NCI-H2107 treated with DMSO at 0.1 percent for 48 hours (cell line): ENCODE measurements around the gene TMOD2.
A peak's percentile ranks its signal among the peaks of the same experiment; 100 is the strongest.

Experiments used
- DNase-seq: peaks from one replicate; lab custom pipeline; 2025; ENCODE audit not compliant: unreplicated experiment; lab: John Stamatoyannopoulos, UW

Gene TMOD2

GRCh38 chr15:51812598-51812997, 61.2 kb downstream of the TMOD2 start:
- peak; percentile 24 for DNase-seq

- DNase-seq, result no peak
These were observed 63.2 kb downstream of the TMOD2 start for GRCh38 chr15:51814606-51815005.

- DNase-seq, result peak; percentile 31
These were observed 65.2 kb downstream of the TMOD2 start for GRCh38 chr15:51816611-51817010.

GRCh38 chr15:51818150-51818549, 66.8 kb downstream of the TMOD2 start:
- no peak for DNase-seq

GRCh38 chr15:51825698-51826097, 74.3 kb downstream of the TMOD2 start:
- no peak for DNase-seq

GRCh38 chr15:51828621-51829375, 77.4 kb downstream of the TMOD2 start:
- DNase-seq, result no peak

GRCh38 chr15:51829376-51830275, 78.2 kb downstream of the TMOD2 start, which contains the start of gene TMOD3:
Gene TMOD3, plus strand, starts transcription at chr15:51829653. Its CDS starts 33,232 bp downstream, at chr15:51862885.
- DNase-seq, result peak; percentile 30

GRCh38 chr15:51830276-51830806, 78.9 kb downstream of the TMOD2 start:
- no peak for DNase-seq

GRCh38 chr15:51833772-51834171, 82.4 kb downstream of the TMOD2 start:
- DNase-seq, result no peak

- DNase-seq, result no peak
These were observed 86.4 kb downstream of the TMOD2 start for GRCh38 chr15:51837792-51838251.

GRCh38 chr15:51838270-51838669, 86.9 kb downstream of the TMOD2 start:
- DNase-seq, result no peak

GRCh38 chr15:51840692-51841091, 89.3 kb downstream of the TMOD2 start:
- no peak for DNase-seq

GRCh38 chr15:51841406-51842040, 90.1 kb downstream of the TMOD2 start:
- no peak for DNase-seq

GRCh38 chr15:51842265-51842664, 90.9 kb downstream of the TMOD2 start:
- DNase-seq, result no peak

- no peak for DNase-seq
These were observed 91.7 kb downstream of the TMOD2 start for GRCh38 chr15:51842852-51843737.

GRCh38 chr15:51844747-51845426, 93.5 kb downstream of the TMOD2 start:
- DNase-seq, result no peak

- DNase-seq, result no peak
These were observed 94.7 kb downstream of the TMOD2 start for GRCh38 chr15:51846066-51846462.

- DNase-seq, result no peak
These were observed 95.2 kb downstream of the TMOD2 start for GRCh38 chr15:51846463-51847230.

- no peak for DNase-seq
These were observed 97.4 kb downstream of the TMOD2 start for GRCh38 chr15:51848811-51849210.
